Trophoblast cell (in vitro differentiated cells and primary cell): ENCODE data around the gene NBAS.

Source experiments
- DNase-seq, 2 donors: peaks; one replicate each; pipeline ENCODE4 v3.0.0-alpha.2; 2016
- H2AFZ ChIP-seq: 2 replicates; pipeline ENCODE4 v1.6.1; 2013; ENCODE audit warnings: low read length, moderate library complexity, mild to moderate bottlenecking; ENCODE audit not compliant: insufficient read depth, poor library complexity
- H2AK5ac ChIP-seq: 2 replicates; pipeline ENCODE4 v1.6.1; 2013; ENCODE audit warnings: mild to moderate bottlenecking, low read length
- H2BK120ac ChIP-seq: 2 replicates; pipeline ENCODE4 v1.6.1; 2013; ENCODE audit warnings: low read length, mild to moderate bottlenecking, moderate library complexity; ENCODE audit not compliant: insufficient read depth, poor library complexity
- H2BK12ac ChIP-seq: 2 replicates; pipeline ENCODE4 v1.6.1; 2013; ENCODE audit warnings: mild to moderate bottlenecking, low read length, moderate library complexity
- H2BK5ac ChIP-seq: 2 replicates; pipeline ENCODE4 v1.6.1; 2013; ENCODE audit warnings: low read length, low read depth, moderate library complexity, mild to moderate bottlenecking; ENCODE audit not compliant: poor library complexity
- H3K14ac ChIP-seq: 2 replicates; pipeline ENCODE4 v1.6.1; 2013; ENCODE audit warnings: mild to moderate bottlenecking, low read length
- H3K18ac ChIP-seq: 2 replicates; pipeline ENCODE4 v1.6.1; 2013; ENCODE audit warnings: mild to moderate bottlenecking, low read length
- H3K23ac ChIP-seq: 2 replicates; pipeline ENCODE4 v1.6.1; 2013; ENCODE audit warnings: low read length
- H3K27ac ChIP-seq: 2 replicates; pipeline ENCODE4 v1.5.1; 2013; ENCODE audit warnings: low read depth, mild to moderate bottlenecking, inconsistent platforms, low read length, moderate library complexity
- H3K27me3 ChIP-seq: 2 replicates; pipeline ENCODE4 v1.6.1; 2013; ENCODE audit warnings: inconsistent platforms, mild to moderate bottlenecking, low read length, moderate library complexity; ENCODE audit not compliant: insufficient read depth
- H3K36me3 ChIP-seq, 2 experiments: 1 replicate in 1 of 2; 2 replicates in 1 of 2; pipeline ENCODE4 v1.6.1; 2013; ENCODE audit warnings: low read length in 2 of 2, mild to moderate bottlenecking in 2 of 2, moderate library complexity in 1 of 2; ENCODE audit not compliant: insufficient read depth in 2 of 2, control insufficient read depth in 1 of 2
- H3K4ac ChIP-seq: 2 replicates; pipeline ENCODE4 v1.6.1; 2013; ENCODE audit warnings: low read depth, mild to moderate bottlenecking, low read length, moderate library complexity
- H3K4me1 ChIP-seq, 2 experiments: 1 replicate in 1 of 2; 2 replicates in 1 of 2; pipeline ENCODE4 v1.6.1; 2013; ENCODE audit warnings: low read length in 2 of 2, mild to moderate bottlenecking in 2 of 2, moderate library complexity in 1 of 2; ENCODE audit not compliant: insufficient read depth in 2 of 2, control insufficient read depth in 1 of 2
- H3K4me2 ChIP-seq: 2 replicates; pipeline ENCODE4 v1.6.1; 2013; ENCODE audit warnings: inconsistent platforms, mild to moderate bottlenecking, low read length, moderate library complexity
- H3K4me3 ChIP-seq: 2 replicates; pipeline ENCODE4 v1.5.1; 2013; ENCODE audit warnings: mild to moderate bottlenecking, low read depth, low read length, inconsistent platforms
- H3K79me1 ChIP-seq: one replicate; pipeline ENCODE4 v1.6.1; 2013; ENCODE audit warnings: low read length
- H3K79me2 ChIP-seq: 2 replicates; pipeline ENCODE4 v1.6.1; 2013; ENCODE audit warnings: low read length, mild to moderate bottlenecking; ENCODE audit not compliant: control insufficient read depth, insufficient read depth, poor library complexity
- H3K9ac ChIP-seq: 2 replicates; pipeline ENCODE4 v1.6.1; 2013; ENCODE audit warnings: mild to moderate bottlenecking, low read length
- H3K9me3 ChIP-seq: 2 replicates; pipeline ENCODE4 v1.6.1; 2013; ENCODE audit warnings: low read depth, mild to moderate bottlenecking, control low read depth, inconsistent platforms, low read length; ENCODE audit not compliant: insufficient read depth
- H4K12ac ChIP-seq: 2 replicates; pipeline ENCODE4 v1.6.1; 2013; ENCODE audit warnings: low read depth, mild to moderate bottlenecking, low read length, moderate library complexity
- H4K8ac ChIP-seq: 2 replicates; pipeline ENCODE4 v1.6.1; 2013; ENCODE audit warnings: low read depth, mild to moderate bottlenecking, low read length, moderate library complexity
- H4K91ac ChIP-seq: one replicate; pipeline ENCODE4 v1.6.1; 2013; ENCODE audit warnings: low read depth, mild to moderate bottlenecking, low read length, moderate library complexity
- WGBS: extraction: QIAGEN DNeasy Blood & Tissue Kit; methylation state at CpG from one replicate; pipeline ENCODE4 v1.1.7; 2013; ENCODE audit warnings: missing lambda C conversion rate; ENCODE audit not compliant: insufficient read length, insufficient coverage; ENCODE audit errors: extremely low coverage; 5-methylcytosine and 5-hydroxymethylcytosine counted together

Gene NBAS

GRCh38 chr2:15348636-15349035 lies 212.5 kb downstream of the NBAS start:
- H2BK120ac ChIP-seq, result no peak overlapping the region
- no peak overlapping the region for H3K4me2 ChIP-seq
- H3K4me3 ChIP-seq, result no peak overlapping the region
- no peak overlapping the region for H3K27ac ChIP-seq
- DNase-seq, result no peak
- H4K12ac ChIP-seq, result no peak overlapping the region
- no peak overlapping the region for H3K23ac ChIP-seq
- no peaks in the 10 kb centered on the region for H3K79me2 ChIP-seq
- H3K9me3 ChIP-seq, result no peaks in the 10 kb centered on the region
- no peak overlapping the region for H2BK12ac ChIP-seq
- no peak overlapping the region for H3K4ac ChIP-seq
- no peaks in the 10 kb centered on the region for H3K79me1 ChIP-seq
- no peak overlapping the region for H2BK5ac ChIP-seq
- no peak overlapping the region for H2AK5ac ChIP-seq
- H3K14ac ChIP-seq, result no peak overlapping the region
- WGBS, result no CpG with 5 or more reads among the region's 5 CpGs
- H3K27me3 ChIP-seq, result no peaks in the 10 kb centered on the region
- H3K18ac ChIP-seq, result no peak overlapping the region
- no peak overlapping the region for H4K91ac ChIP-seq
- H3K4me1 ChIP-seq, result peaks cover 0 to 2% of the 10 kb centered on the region in 2 experiments
- no peak overlapping the region for H4K8ac ChIP-seq
- H3K9ac ChIP-seq, result no peak overlapping the region
- no peak overlapping the region for H2AFZ ChIP-seq
- peaks cover 0 to 2% of the 10 kb centered on the region in 2 experiments for H3K36me3 ChIP-seq

- Histone ChIP-seq H3K79me1 (no peaks in the 10 kb centered on the region), H3K4ac (no peak overlapping the region), H3K79me2 (no peaks in the 10 kb centered on the region), H3K18ac (no peak overlapping the region), H3K27ac (no peak overlapping the region), H3K4me2 (no peak overlapping the region), H3K14ac (no peak overlapping the region), H4K91ac (no peak overlapping the region), H2AFZ (no peak overlapping the region), H3K4me3 (no peak overlapping the region), H2BK12ac (no peak overlapping the region), H3K9me3 (no peaks in the 10 kb centered on the region), H3K4me1 (peaks cover 0 to 2% of the 10 kb centered on the region in 2 experiments), H3K36me3 (peaks cover 0 to 2% of the 10 kb centered on the region in 2 experiments), H4K12ac (no peak overlapping the region), H3K23ac (no peak overlapping the region), H3K27me3 (no peaks in the 10 kb centered on the region), H2BK5ac (no peak overlapping the region), H2BK120ac (no peak overlapping the region), H2AK5ac (no peak overlapping the region), H4K8ac (no peak overlapping the region), H3K9ac (no peak overlapping the region)
- DNase-seq, result no peak
- no CpG with 5 or more reads among the region's 4 CpGs for WGBS
These were observed 213.1 kb downstream of the NBAS start for GRCh38 chr2:15348045-15348444.

- Histone ChIP-seq H3K27ac (no peak overlapping the region), H3K18ac (no peak overlapping the region), H4K8ac (no peak overlapping the region), H2AFZ (no peak overlapping the region), H3K27me3 (no peaks in the 10 kb centered on the region), H3K79me1 (no peaks in the 10 kb centered on the region), H3K9me3 (no peaks in the 10 kb centered on the region), H2AK5ac (no peak overlapping the region), H4K12ac (no peak overlapping the region), H3K4ac (no peak overlapping the region), H3K4me3 (no peak overlapping the region), H3K36me3 (no peaks in the 10 kb centered on the region), H3K4me2 (no peak overlapping the region), H2BK120ac (no peak overlapping the region), H2BK5ac (no peak overlapping the region), H3K79me2 (no peaks in the 10 kb centered on the region), H3K14ac (no peak overlapping the region), H4K91ac (no peak overlapping the region), H3K23ac (no peak overlapping the region), H3K9ac (no peak overlapping the region), H3K4me1 (no peaks in the 10 kb centered on the region), H2BK12ac (no peak overlapping the region)
- WGBS, result no CpG with 5 or more reads among the region's 1 CpG
- no peak for DNase-seq
These were observed 214.5 kb downstream of the NBAS start for GRCh38 chr2:15346624-15347023.

- Histone ChIP-seq H3K18ac (no peak overlapping the region), H3K9me3 (no peaks in the 10 kb centered on the region), H3K4ac (no peak overlapping the region), H3K36me3 (no peaks in the 10 kb centered on the region), H3K79me1 (no peaks in the 10 kb centered on the region), H2AK5ac (no peak overlapping the region), H3K79me2 (no peaks in the 10 kb centered on the region), H3K27ac (no peak overlapping the region), H3K4me1 (no peaks in the 10 kb centered on the region), H4K12ac (no peak overlapping the region), H4K8ac (no peak overlapping the region), H2BK5ac (no peak overlapping the region), H3K4me3 (no peak overlapping the region), H3K27me3 (no peaks in the 10 kb centered on the region), H2AFZ (no peak overlapping the region), H3K9ac (no peak overlapping the region), H2BK12ac (no peak overlapping the region), H3K23ac (no peak overlapping the region), H2BK120ac (no peak overlapping the region), H3K4me2 (no peak overlapping the region), H4K91ac (no peak overlapping the region), H3K14ac (no peak overlapping the region)
- WGBS, result no CpG with 5 or more reads among the region's 1 CpG
- DNase-seq, result no peak
These were observed 223.0 kb downstream of the NBAS start for GRCh38 chr2:15337996-15338666.
